Cardiac septum (tissue), 1 donor: ENCODE results near the gene AKR1C8. TPM values are rescaled to one million over a fixed set of nuclear protein-coding genes. Genes with fewer than 3 reads are reported as not detected.
"Not testable (repeated sequence)": the region's sequence is repeated elsewhere in the genome, so short reads cannot be mapped to it uniquely, and the experiment has no call there.

Source experiments
- DNase-seq: peaks from one replicate; pipeline ENCODE4 v3.0.0-alpha.2; 2020; ENCODE audit warnings: low spot score
- intact Hi-C: fragments of 100-400 bp; cut with DNase I; formaldehyde crosslinking; loops from one replicate; pipeline ENCODE4 v1.14.0; 2022
- total RNA-seq: library from RNA; stranded (reverse); fragmentation: NEBNext Ultra II Directional; extraction: Animal tissue kit (Norgen Biotek cat#: 25700); gene quantifications from one replicate; pipeline ENCODE4 v1.2.1, GENCODE V29; 2021
- donor health status: DM: no; HTN: no; CAD: no.

Gene AKR1C8
- total RNA-seq, 1 donor from 2014 or later, result 0.86 TPM

- intact Hi-C loops, DNase-seq: not testable (repeated sequence)
Observed at GRCh38 chr10:5119997-5120396, 65.0 kb downstream of the AKR1C8 start.

GRCh38 chr10:5117026-5117425 lies 67.9 kb downstream of the AKR1C8 start:
- intact Hi-C loops, result no loop called here
- DNase-seq, result no peak

- intact Hi-C loops, result no loop called here
- DNase-seq, result no peak
Observed at GRCh38 chr10:5116621-5117020, 68.3 kb downstream of the AKR1C8 start.

- intact Hi-C loops, DNase-seq: not testable (repeated sequence)
Observed at GRCh38 chr10:5109861-5110260, 75.1 kb downstream of the AKR1C8 start.

- intact Hi-C loops, result no loop called here
- no peak for DNase-seq
Observed at GRCh38 chr10:5108658-5109416, 76.1 kb downstream of the AKR1C8 start.

GRCh38 chr10:5107860-5108526 lies 77.0 kb downstream of the AKR1C8 start:
- intact Hi-C loops, result no loop called here
- DNase-seq, result no peak

- intact Hi-C loops, result no loop called here
- DNase-seq, result no peak
Observed at GRCh38 chr10:5106553-5106952, 78.4 kb downstream of the AKR1C8 start.

GRCh38 chr10:5105626-5106025 lies 79.3 kb downstream of the AKR1C8 start:
- intact Hi-C loops, result no loop called here
- DNase-seq, result no peak

Other genes with a start within 250 kb of the AKR1C8 start
- 14.2 TPM for gene AKR1C1, start 221.7 kb downstream of the AKR1C8 start, total RNA-seq
- 8.5 TPM for gene AKR1C2, start 181.3 kb downstream of the AKR1C8 start, total RNA-seq
- 15.2 TPM for gene AKR1C3, start 90.7 kb downstream of the AKR1C8 start, total RNA-seq
- gene AKR1C4, start 11.7 kb upstream of the AKR1C8 start, total RNA-seq, result not detected
- gene UCN3, start 179.8 kb upstream of the AKR1C8 start, total RNA-seq, result not detected
- 0.40 TPM for gene TUBAL3, start 219.7 kb upstream of the AKR1C8 start, total RNA-seq
- 20.9 TPM for gene NET1, start 227.4 kb upstream of the AKR1C8 start, total RNA-seq